Glutamatergic neuron (in vitro differentiated cells): ENCODE measurements around the gene SLC35F3. TPM values are rescaled to one million over a fixed set of nuclear protein-coding genes. Genes with fewer than 3 reads are reported as not detected.

Experiments
- DNase-seq: peaks from one replicate; pipeline ENCODE4 v3.0.0; 2022
- H3K27ac Mint-ChIP-seq: one replicate; pipeline ENCODE4 v1.8.0; 2020; ENCODE audit warnings: mild to moderate bottlenecking, mixed read lengths, inconsistent platforms; ENCODE audit not compliant: unreplicated experiment
- H3K27me3 Mint-ChIP-seq: one replicate; pipeline ENCODE4 v1.8.0; 2020; ENCODE audit warnings: mild to moderate bottlenecking, moderate library complexity, mixed read lengths, inconsistent platforms; ENCODE audit not compliant: unreplicated experiment
- H3K36me3 Mint-ChIP-seq: one replicate; pipeline ENCODE4 v1.8.0; 2020; ENCODE audit warnings: mild to moderate bottlenecking, mixed read lengths, inconsistent platforms; ENCODE audit not compliant: unreplicated experiment
- H3K4me1 Mint-ChIP-seq: one replicate; pipeline ENCODE4 v1.8.0; 2020; ENCODE audit warnings: mild to moderate bottlenecking, low read depth, mixed read lengths, inconsistent platforms; ENCODE audit not compliant: unreplicated experiment
- H3K4me3 Mint-ChIP-seq: one replicate; pipeline ENCODE4 v1.8.0; 2020; ENCODE audit warnings: mild to moderate bottlenecking, mixed read lengths, inconsistent platforms; ENCODE audit not compliant: unreplicated experiment
- H3K9me3 Mint-ChIP-seq: one replicate; pipeline ENCODE4 v1.8.0; 2020; ENCODE audit warnings: mild to moderate bottlenecking, moderate library complexity, mixed read lengths, inconsistent platforms; ENCODE audit not compliant: unreplicated experiment
- total RNA-seq: library from RNA; stranded (reverse); fragmentation: NEBNext Ultra II Directional; extraction: Animal tissue kit (Norgen Biotek cat#: 25700); gene quantifications from one replicate; pipeline ENCODE4 v1.2.1, GENCODE V29; 2021; ENCODE audit not compliant: unreplicated experiment
- TF ChIP-seq, protein P1 (sequence below): fragments of 200-600 bp; sonication (generic); IDR thresholded peaks from one replicate; pipeline ENCODE4 v1.5.0; 2021; ENCODE audit not compliant: partially characterized antibody, unreplicated experiment

The SLC35F3 gene
- total RNA-seq, 1 donor from 2014 or later = 0.98 TPM

DNA sequence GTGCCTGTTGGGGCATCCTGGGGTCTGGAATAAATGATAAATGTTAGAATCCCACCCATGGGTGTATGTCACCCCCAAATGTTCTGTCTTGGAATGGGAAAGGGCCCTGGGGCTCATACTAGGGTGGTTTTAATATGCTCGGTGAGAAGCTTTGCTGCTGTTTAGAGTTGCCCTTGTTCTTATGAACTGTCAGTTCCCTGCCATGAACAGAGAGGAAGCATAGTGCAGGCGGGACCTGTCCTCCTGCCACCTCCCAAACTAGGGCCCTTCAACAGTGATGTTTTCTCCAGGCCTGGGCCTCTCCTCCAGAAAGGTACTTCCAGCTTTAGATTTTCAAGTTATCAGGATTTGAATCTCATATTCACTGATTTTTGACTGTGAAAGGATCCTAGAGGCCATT, 388.1 kb downstream of the SLC35F3 start:
- H3K4me3 Mint-ChIP-seq = no peak overlapping the region
- H3K27me3 Mint-ChIP-seq = peaks cover 2% of the 10 kb centered on the region
- DNase-seq = no peak
- TF ChIP-seq, protein P1, sequence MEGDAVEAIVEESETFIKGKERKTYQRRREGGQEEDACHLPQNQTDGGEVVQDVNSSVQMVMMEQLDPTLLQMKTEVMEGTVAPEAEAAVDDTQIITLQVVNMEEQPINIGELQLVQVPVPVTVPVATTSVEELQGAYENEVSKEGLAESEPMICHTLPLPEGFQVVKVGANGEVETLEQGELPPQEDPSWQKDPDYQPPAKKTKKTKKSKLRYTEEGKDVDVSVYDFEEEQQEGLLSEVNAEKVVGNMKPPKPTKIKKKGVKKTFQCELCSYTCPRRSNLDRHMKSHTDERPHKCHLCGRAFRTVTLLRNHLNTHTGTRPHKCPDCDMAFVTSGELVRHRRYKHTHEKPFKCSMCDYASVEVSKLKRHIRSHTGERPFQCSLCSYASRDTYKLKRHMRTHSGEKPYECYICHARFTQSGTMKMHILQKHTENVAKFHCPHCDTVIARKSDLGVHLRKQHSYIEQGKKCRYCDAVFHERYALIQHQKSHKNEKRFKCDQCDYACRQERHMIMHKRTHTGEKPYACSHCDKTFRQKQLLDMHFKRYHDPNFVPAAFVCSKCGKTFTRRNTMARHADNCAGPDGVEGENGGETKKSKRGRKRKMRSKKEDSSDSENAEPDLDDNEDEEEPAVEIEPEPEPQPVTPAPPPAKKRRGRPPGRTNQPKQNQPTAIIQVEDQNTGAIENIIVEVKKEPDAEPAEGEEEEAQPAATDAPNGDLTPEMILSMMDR = no peak
- peaks cover 12% of the 10 kb centered on the region for H3K4me1 Mint-ChIP-seq
- no peak overlapping the region for H3K27ac Mint-ChIP-seq
- H3K9me3 Mint-ChIP-seq = peaks cover 2% of the 10 kb centered on the region
- H3K36me3 Mint-ChIP-seq = peaks cover 18% of the 10 kb centered on the region

DNA sequence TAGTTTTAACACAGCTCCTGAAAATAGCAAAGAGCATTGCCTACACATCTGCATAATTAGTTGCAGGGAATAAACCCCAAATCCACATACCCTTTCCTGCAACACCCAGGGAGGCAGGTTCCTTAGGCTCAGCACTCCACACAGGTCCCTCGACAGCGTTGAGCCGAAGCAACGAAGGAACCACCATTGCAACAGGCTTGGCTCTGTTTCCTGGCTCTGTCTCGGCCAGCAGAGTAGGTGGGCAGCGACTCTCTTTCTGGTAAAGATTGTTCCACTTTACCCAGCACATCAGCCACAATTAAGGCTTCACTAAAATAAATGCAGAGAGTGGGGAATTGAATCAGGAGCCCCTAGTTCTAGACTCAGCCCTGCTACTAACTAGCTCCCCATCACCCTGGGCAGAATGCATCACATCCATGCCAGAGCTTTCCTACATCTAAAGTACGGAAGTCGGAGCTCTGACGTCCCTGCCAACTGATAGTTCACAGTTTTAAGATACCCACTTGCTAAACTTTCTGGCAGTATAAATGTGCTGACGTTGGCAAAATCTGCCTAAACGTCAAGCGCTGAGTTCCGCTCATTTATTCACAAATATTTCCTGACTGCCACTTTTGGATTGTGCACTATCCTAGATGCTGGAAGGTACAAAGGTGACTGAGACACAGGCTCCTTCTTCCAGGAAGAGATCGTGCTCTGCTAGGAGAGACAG, 389.8 kb downstream of the SLC35F3 start:
- H3K4me3 Mint-ChIP-seq = no peak overlapping the region
- TF ChIP-seq, protein P1 = no peak
- no peak overlapping the region for H3K27ac Mint-ChIP-seq
- DNase-seq = no peak
- H3K36me3 Mint-ChIP-seq = peaks cover 14% of the 10 kb centered on the region
- peaks cover 2% of the 10 kb centered on the region for H3K27me3 Mint-ChIP-seq
- H3K4me1 Mint-ChIP-seq = peaks cover 12% of the 10 kb centered on the region
- H3K9me3 Mint-ChIP-seq = peaks cover 3% of the 10 kb centered on the region

DNA sequence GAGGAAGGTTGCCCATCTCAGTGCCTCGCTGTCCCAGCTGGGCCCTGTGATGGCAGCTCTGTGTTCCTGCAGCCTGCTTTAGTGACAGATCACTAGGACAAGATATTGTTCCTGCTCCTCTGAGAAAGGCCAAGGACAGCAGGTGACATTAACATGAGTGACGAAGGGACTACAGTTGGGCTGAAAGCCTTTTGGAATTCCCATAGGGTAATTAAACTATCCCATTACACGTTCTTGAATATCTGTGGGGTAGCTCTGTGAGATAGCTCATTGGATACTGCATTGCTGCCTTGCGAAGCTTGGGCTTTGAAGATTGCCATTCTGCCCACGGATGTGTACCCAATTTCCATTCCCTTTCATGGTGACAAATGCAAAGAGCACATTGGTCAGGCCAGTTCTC, 390.6 kb downstream of the SLC35F3 start:
- DNase-seq = peak; percentile 29
- H3K9me3 Mint-ChIP-seq = peaks cover 4% of the 10 kb centered on the region
- H3K27me3 Mint-ChIP-seq = peaks cover 2% of the 10 kb centered on the region
- peaks cover 8% of the 10 kb centered on the region for H3K36me3 Mint-ChIP-seq
- no peak overlapping the region for H3K4me3 Mint-ChIP-seq
- TF ChIP-seq, protein P1 = no peak
- H3K27ac Mint-ChIP-seq = no peak overlapping the region
- peaks cover 12% of the 10 kb centered on the region for H3K4me1 Mint-ChIP-seq

DNA sequence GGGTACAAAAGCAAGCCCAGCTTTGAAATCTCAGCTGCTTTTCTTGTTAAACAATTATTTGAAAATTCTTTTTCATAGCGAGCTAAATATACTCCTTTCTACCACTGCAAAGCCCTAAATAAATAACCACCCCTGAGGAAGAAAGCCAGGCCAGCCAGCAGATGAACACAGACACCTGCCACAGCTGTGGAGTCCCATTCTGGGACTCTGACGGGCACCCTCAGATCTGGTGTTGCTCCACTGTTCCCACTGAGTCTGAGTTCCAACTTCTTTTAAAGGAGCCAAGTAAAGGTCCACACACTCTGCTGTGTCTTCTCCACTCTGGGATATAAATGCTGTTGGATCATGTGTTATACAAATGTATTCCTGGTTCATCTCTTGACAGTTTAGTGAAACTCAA, 391.1 kb downstream of the SLC35F3 start:
- Mint-ChIP-seq H3K9me3 (peaks cover 4% of the 10 kb centered on the region), H3K36me3 (peaks cover 6% of the 10 kb centered on the region), H3K4me1 (peaks cover 12% of the 10 kb centered on the region), H3K27ac (no peak overlapping the region), H3K27me3 (peaks cover 2% of the 10 kb centered on the region), H3K4me3 (no peak overlapping the region)
- DNase-seq = no peak
- TF ChIP-seq, protein P1 = no peak

DNA sequence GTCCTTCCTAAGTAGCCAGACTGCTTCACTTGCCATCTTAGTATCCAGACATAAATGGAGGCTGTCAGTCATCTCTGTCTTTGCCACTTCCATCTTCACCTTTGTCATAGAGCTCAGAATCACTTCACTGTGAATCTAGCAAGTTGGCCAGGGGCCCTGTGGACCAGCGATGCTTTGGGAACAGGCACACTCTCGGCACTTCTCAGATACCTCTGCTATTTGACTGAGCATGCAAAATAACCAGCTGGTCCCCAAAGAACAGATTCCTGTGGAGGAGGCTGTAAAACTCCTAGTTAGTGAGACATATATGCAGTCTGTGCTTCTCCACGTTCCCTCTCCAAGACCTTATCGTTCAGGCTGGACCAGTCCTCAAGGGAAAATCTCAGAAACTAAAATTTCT, 392.0 kb downstream of the SLC35F3 start:
- Mint-ChIP-seq H3K27me3 (peaks cover 2% of the 10 kb centered on the region), H3K36me3 (no peaks in the 10 kb centered on the region), H3K27ac (no peak overlapping the region), H3K9me3 (peaks cover 4% of the 10 kb centered on the region), H3K4me1 (peaks cover 12% of the 10 kb centered on the region), H3K4me3 (no peak overlapping the region)
- DNase-seq = no peak
- TF ChIP-seq, protein P1 = no peak
